GM21576 (cell line): ENCODE results near the gene UTP3.
"Not testable (repeated sequence)": the region's sequence is repeated elsewhere in the genome, so short reads cannot be mapped to it uniquely, and the experiment has no call there.

Experiments
- ATAC-seq: cut with Tn5 transposase; IDR thresholded peaks from one replicate; pipeline ENCODE4 v1.9.1; 2021; ENCODE audit warnings: mild to moderate bottlenecking, moderate library complexity; ENCODE audit not compliant: unreplicated experiment

UTP3 gene

DNA sequence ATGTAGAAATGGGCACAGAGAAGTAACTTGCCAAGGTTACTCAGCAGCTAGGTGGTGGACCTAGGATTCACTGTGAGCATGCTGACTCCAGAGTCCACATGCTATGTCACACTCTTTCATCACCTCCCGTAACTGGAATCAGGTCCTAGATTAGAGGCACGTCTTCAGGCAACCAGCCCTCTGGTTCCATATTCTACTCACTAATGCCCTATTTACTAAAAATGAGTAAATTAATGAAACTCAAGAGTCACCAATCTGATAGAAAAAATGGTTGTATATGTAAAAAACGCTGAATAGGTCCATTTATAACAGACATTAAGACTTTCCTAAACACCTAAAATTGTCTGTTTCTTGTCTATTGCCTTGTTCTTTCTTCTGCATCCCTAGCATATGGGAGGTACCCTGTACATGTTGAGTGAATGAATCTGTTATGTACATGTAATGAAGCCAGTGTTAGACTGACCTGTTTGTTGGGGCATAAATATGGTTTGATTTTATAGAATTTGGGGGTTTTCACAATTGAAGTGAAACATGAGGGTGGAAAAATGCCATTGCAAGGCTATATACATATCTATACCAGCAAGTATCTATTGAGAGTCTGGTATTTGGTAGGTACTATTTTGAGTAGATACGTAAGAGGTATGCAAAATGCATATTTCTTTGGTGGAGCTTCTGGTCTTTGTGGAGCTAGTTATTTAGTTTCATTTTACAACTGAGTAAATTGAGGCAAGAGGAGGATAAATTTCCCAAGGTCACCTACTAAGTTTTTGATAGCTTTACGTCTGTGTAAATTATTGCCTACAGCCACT, 26.0 kb downstream of the UTP3 start:
- peak; percentile 57 for ATAC-seq

GRCh38 chr4:70715097-70715496, 26.8 kb downstream of the UTP3 start:
- peak; percentile 10 for ATAC-seq

- ATAC-seq, result no peak
These were observed 30.7 kb downstream of the UTP3 start for GRCh38 chr4:70718811-70719604.

GRCh38 chr4:70721747-70722146, 33.4 kb downstream of the UTP3 start, which contains the start of gene RUFY3:
RUFY3 (plus strand) TSS chr4:70721964; CDS start chr4:70722574, 610 bp downstream.
- ATAC-seq, result no peak

- no peak for ATAC-seq
These were observed 34.0 kb downstream of the UTP3 start for GRCh38 chr4:70722199-70722791.

- ATAC-seq, result no peak
These were observed 36.1 kb downstream of the UTP3 start for GRCh38 chr4:70724463-70724862.

GRCh38 chr4:70725633-70726032, 37.3 kb downstream of the UTP3 start:
- ATAC-seq, result no peak

DNA sequence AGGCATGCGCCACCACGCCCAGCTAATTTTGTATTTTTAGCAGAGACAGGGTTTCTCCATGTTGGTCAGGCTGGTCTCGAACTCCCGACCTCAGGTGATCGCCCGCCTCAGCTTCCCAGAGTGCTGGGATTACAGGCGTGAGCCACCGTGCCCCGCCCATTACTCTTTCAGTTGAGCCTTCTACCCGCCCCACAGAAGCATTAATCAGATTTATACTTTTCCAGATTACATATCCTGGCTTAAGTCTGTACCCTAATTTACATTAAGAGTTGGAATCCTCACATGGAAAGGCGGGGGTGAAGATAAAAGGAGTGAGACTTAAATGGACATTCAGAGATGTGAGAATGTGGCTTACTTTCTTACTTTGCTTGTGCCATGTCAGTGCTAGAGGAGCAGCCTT, 38.2 kb downstream of the UTP3 start:
- not testable (repeated sequence) for ATAC-seq

GRCh38 chr4:70728091-70728490, 39.8 kb downstream of the UTP3 start:
- ATAC-seq, result no peak

DNA sequence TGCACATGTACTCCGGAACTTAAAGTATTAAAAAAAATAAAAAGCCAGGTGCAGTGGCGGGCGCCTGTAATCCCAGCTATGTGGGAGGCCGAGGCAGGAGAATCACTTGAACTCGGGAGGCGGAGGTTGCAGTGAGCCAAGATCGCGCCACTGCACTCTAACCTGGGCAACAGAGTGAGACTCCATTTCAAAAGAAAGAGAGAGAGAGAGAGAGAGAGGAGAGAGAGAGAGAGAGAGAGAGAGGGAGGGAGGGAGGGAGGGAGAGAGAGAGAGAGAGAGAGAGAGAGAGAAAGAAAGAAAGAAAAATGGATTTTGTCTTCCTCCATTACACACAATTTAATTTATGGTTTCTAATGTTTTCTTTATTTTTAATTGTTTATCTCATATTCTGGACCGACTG, 44.5 kb downstream of the UTP3 start:
- not testable (repeated sequence) for ATAC-seq

GRCh38 chr4:70734168-70734954, 46.0 kb downstream of the UTP3 start:
- peak; percentile 90 for ATAC-seq

DNA sequence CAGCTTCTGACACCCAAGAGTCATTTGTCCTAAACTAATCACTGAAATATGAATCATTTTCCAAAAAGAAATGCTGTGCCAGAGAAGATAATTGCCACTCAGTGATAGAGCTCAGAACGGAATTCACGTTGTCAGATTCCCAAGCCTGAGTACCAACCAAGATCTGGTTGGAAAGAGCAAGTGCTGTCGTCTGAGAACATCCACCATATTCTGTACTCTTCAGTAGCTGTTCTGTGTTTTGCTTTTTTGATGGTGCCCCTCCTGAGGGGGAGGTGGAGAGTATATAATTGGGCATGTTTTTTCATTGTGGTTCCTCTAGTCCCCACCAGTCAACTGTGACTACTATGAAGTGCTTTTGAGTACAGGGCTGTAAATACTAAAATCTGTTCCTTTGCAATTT, 46.6 kb downstream of the UTP3 start:
- no peak for ATAC-seq

GRCh38 chr4:70735915-70736314, 47.6 kb downstream of the UTP3 start:
- ATAC-seq, result not testable (repeated sequence)

DNA sequence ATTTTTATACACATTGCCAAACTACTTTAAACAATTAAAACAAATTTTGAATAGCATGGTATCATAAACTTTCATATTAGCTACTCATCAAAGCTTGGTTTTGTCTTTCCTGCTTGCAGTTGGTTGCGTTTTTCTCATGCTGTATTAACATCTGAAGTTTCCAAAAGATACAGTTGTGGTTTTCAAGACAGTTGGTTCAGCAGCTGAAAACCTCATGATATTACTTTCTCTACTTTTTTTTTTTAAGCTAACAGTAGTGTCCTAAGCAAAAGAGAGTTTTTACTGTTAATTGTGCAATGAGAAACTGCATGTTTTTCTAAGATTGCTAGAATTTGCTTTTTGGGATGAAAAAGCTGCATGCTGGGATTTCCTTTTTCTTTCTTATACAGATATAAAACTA, 48.7 kb downstream of the UTP3 start:
- no peak for ATAC-seq

DNA sequence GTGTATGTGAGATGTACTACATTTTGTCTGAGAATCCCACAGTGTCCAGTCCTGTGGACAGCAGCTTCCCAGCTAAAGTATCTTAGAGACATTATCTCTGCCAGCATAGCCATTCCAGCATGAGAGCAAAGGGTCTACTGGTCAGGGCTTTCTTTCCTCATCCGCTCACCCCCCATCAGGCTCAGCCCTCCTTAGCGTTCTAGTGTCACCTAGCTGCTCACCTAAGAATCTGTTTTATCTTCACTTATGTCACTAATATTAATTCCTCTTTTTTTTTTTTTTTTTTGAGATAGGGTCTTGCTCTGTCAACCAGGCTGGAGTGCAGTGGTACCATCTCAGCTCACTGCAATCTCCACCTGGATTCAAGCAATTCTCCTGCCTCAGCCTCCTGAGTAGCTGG, 49.1 kb downstream of the UTP3 start:
- no peak for ATAC-seq

- ATAC-seq, result no peak
These were observed 51.4 kb downstream of the UTP3 start for GRCh38 chr4:70739496-70740337.
